ENCODE data around the gene R3HDML.

Gene R3HDML

GRCh38 chr20:44354979-44355497 is 18.2 kb downstream of the R3HDML start:
- no peak overlapping the region for H3K9ac ChIP-seq (ENCODE audit: low read depth, low read length)
- H3K36me3 ChIP-seq (ENCODE audit: insufficient read depth, low read length): no peaks in the 10 kb centered on the region
- no peak overlapping the region for H3K4me3 ChIP-seq (ENCODE audit: low read length)
- H3K4me2 ChIP-seq (ENCODE audit: low read length): no peak overlapping the region
- no peaks in the 10 kb centered on the region for H3K4me1 ChIP-seq (ENCODE audit: control insufficient read depth, insufficient read depth, low read length)
- peaks cover 69% of the 10 kb centered on the region for H3K27me3 ChIP-seq (ENCODE audit: control insufficient read depth, insufficient read depth, low read length)
- H3K9me3 ChIP-seq (replicated peaks; ENCODE audit: low read length): no peaks in the 10 kb centered on the region

GRCh38 chr20:44355498-44356352 is 18.9 kb downstream of the R3HDML start, which contains the start of gene HNF4A:
Gene HNF4A, plus strand, starts transcription at chr20:44355699. Its CDS starts 106 bp downstream, at chr20:44355805.
- H3K36me3 ChIP-seq (ENCODE audit: insufficient read depth, low read length): no peaks in the 10 kb centered on the region
- H3K4me2 ChIP-seq (ENCODE audit: low read length): no peak within 1 kb of the TSS
- H3K4me3 ChIP-seq (ENCODE audit: low read length): no peak within 1 kb of the TSS
- no peaks in the 10 kb centered on the region for H3K4me1 ChIP-seq (ENCODE audit: control insufficient read depth, insufficient read depth, low read length)
- H3K9me3 ChIP-seq (replicated peaks; ENCODE audit: low read length): no peaks in the 10 kb centered on the region
- H3K27me3 ChIP-seq (ENCODE audit: control insufficient read depth, insufficient read depth, low read length): peaks cover 69% of the 10 kb centered on the region
- H3K9ac ChIP-seq (ENCODE audit: low read depth, low read length): no peak within 1 kb of the TSS

GRCh38 chr20:44356353-44356723 is 19.5 kb downstream of the R3HDML start:
- Histone ChIP-seq H3K27me3 (ENCODE audit: control insufficient read depth, insufficient read depth, low read length) (peaks cover 71% of the 10 kb centered on the region), H3K36me3 (ENCODE audit: insufficient read depth, low read length) (no peaks in the 10 kb centered on the region), H3K4me3 (ENCODE audit: low read length) (no peak overlapping the region), H3K4me2 (ENCODE audit: low read length) (no peak overlapping the region), H3K9me3 (replicated peaks; ENCODE audit: low read length) (no peaks in the 10 kb centered on the region), H3K9ac (ENCODE audit: low read depth, low read length) (no peak overlapping the region), H3K4me1 (ENCODE audit: control insufficient read depth, insufficient read depth, low read length) (no peaks in the 10 kb centered on the region)

DNA sequence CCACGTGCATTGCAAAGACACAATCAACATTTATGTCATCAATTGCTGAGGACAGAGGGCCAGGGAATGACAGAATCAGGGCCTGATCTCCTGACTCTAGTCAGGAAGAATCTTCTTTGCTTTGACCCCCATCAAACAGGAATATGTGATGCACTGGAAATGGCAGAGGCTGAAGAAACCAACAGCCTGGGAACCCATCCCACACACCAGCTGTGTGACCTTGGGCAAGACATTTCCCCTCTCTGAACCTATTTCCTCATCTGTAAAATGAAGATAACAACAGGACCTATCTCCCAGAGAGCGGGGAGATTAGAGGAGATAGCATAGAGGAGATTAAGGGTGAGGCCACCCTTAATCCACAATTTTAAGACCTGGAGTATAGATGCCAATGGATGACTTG is 20.2 kb downstream of the R3HDML start:
- Histone ChIP-seq H3K9ac (ENCODE audit: low read depth, low read length) (no peak overlapping the region), H3K4me3 (ENCODE audit: low read length) (no peak overlapping the region), H3K27me3 (ENCODE audit: control insufficient read depth, insufficient read depth, low read length) (peaks cover 74% of the 10 kb centered on the region), H3K4me1 (ENCODE audit: control insufficient read depth, insufficient read depth, low read length) (no peaks in the 10 kb centered on the region), H3K4me2 (ENCODE audit: low read length) (no peak overlapping the region), H3K36me3 (ENCODE audit: insufficient read depth, low read length) (no peaks in the 10 kb centered on the region), H3K9me3 (replicated peaks; ENCODE audit: low read length) (no peaks in the 10 kb centered on the region)

GRCh38 chr20:44357555-44358125 is 20.8 kb downstream of the R3HDML start:
- H3K4me2 ChIP-seq (ENCODE audit: low read length): no peak overlapping the region
- H3K9ac ChIP-seq (ENCODE audit: low read depth, low read length): no peak overlapping the region
- H3K36me3 ChIP-seq (ENCODE audit: insufficient read depth, low read length): no peaks in the 10 kb centered on the region
- H3K4me3 ChIP-seq (ENCODE audit: low read length): no peak overlapping the region
- no peaks in the 10 kb centered on the region for H3K4me1 ChIP-seq (ENCODE audit: control insufficient read depth, insufficient read depth, low read length)
- no peaks in the 10 kb centered on the region for H3K9me3 ChIP-seq (replicated peaks; ENCODE audit: low read length)
- H3K27me3 ChIP-seq (ENCODE audit: control insufficient read depth, insufficient read depth, low read length): peaks cover 71% of the 10 kb centered on the region

- no peak overlapping the region for H3K9ac ChIP-seq (ENCODE audit: low read depth, low read length)
- no peak overlapping the region for H3K4me3 ChIP-seq (ENCODE audit: low read length)
- no peaks in the 10 kb centered on the region for H3K36me3 ChIP-seq (ENCODE audit: insufficient read depth, low read length)
- no peak overlapping the region for H3K4me2 ChIP-seq (ENCODE audit: low read length)
- H3K9me3 ChIP-seq (replicated peaks; ENCODE audit: low read length): no peaks in the 10 kb centered on the region
- no peaks in the 10 kb centered on the region for H3K4me1 ChIP-seq (ENCODE audit: control insufficient read depth, insufficient read depth, low read length)
- peaks cover 75% of the 10 kb centered on the region for H3K27me3 ChIP-seq (ENCODE audit: control insufficient read depth, insufficient read depth, low read length)
These were observed 21.9 kb downstream of the R3HDML start for GRCh38 chr20:44358776-44359175.

GRCh38 chr20:44360221-44360620 is 23.4 kb downstream of the R3HDML start:
- H3K9ac ChIP-seq (ENCODE audit: low read depth, low read length): no peak overlapping the region
- no peaks in the 10 kb centered on the region for H3K9me3 ChIP-seq (replicated peaks; ENCODE audit: low read length)
- no peaks in the 10 kb centered on the region for H3K36me3 ChIP-seq (ENCODE audit: insufficient read depth, low read length)
- no peak overlapping the region for H3K4me3 ChIP-seq (ENCODE audit: low read length)
- no peak overlapping the region for H3K4me2 ChIP-seq (ENCODE audit: low read length)
- H3K27me3 ChIP-seq (ENCODE audit: control insufficient read depth, insufficient read depth, low read length): peaks cover 67% of the 10 kb centered on the region
- H3K4me1 ChIP-seq (ENCODE audit: control insufficient read depth, insufficient read depth, low read length): no peaks in the 10 kb centered on the region

DNA sequence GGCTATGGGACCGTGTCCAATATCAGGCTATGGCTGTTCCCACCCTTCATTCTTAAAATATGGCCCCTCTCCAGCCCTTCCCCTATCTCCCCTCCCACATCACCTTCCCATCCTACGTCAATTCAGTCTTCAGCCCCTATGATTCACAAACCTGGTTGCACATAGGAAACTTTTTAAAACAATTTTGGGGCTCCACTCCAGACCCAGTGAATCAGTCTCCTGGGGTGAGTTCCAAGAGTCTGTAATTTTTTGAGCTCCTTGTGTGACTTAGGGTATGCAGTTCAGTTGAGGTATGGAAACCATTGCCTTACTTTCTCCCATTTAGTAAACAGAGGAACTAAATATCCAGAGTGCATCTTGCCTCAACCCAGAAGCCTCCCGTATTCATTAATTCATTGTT is 24.2 kb downstream of the R3HDML start:
- Histone ChIP-seq H3K4me3 (ENCODE audit: low read length) (no peak overlapping the region), H3K9me3 (replicated peaks; ENCODE audit: low read length) (no peaks in the 10 kb centered on the region), H3K9ac (ENCODE audit: low read depth, low read length) (no peak overlapping the region), H3K4me2 (ENCODE audit: low read length) (no peak overlapping the region), H3K4me1 (ENCODE audit: control insufficient read depth, insufficient read depth, low read length) (no peaks in the 10 kb centered on the region), H3K36me3 (ENCODE audit: insufficient read depth, low read length) (no peaks in the 10 kb centered on the region), H3K27me3 (ENCODE audit: control insufficient read depth, insufficient read depth, low read length) (peaks cover 59% of the 10 kb centered on the region)

- no peak overlapping the region for H3K4me3 ChIP-seq (ENCODE audit: low read length)
- H3K4me2 ChIP-seq (ENCODE audit: low read length): no peak overlapping the region
- no peak overlapping the region for H3K9ac ChIP-seq (ENCODE audit: low read depth, low read length)
- no peaks in the 10 kb centered on the region for H3K36me3 ChIP-seq (ENCODE audit: insufficient read depth, low read length)
- peaks cover 45% of the 10 kb centered on the region for H3K27me3 ChIP-seq (ENCODE audit: control insufficient read depth, insufficient read depth, low read length)
- H3K9me3 ChIP-seq (replicated peaks; ENCODE audit: low read length): no peaks in the 10 kb centered on the region
- no peaks in the 10 kb centered on the region for H3K4me1 ChIP-seq (ENCODE audit: control insufficient read depth, insufficient read depth, low read length)
These were observed 25.7 kb downstream of the R3HDML start for GRCh38 chr20:44362466-44362940.

- Histone ChIP-seq H3K9ac (ENCODE audit: low read depth, low read length) (no peak overlapping the region), H3K9me3 (replicated peaks; ENCODE audit: low read length) (no peaks in the 10 kb centered on the region), H3K4me2 (ENCODE audit: low read length) (no peak overlapping the region), H3K36me3 (ENCODE audit: insufficient read depth, low read length) (no peaks in the 10 kb centered on the region), H3K4me3 (ENCODE audit: low read length) (no peak overlapping the region), H3K4me1 (ENCODE audit: control insufficient read depth, insufficient read depth, low read length) (no peaks in the 10 kb centered on the region), H3K27me3 (ENCODE audit: control insufficient read depth, insufficient read depth, low read length) (peaks cover 32% of the 10 kb centered on the region)
These were observed 27.2 kb downstream of the R3HDML start for GRCh38 chr20:44364068-44364467.

DNA sequence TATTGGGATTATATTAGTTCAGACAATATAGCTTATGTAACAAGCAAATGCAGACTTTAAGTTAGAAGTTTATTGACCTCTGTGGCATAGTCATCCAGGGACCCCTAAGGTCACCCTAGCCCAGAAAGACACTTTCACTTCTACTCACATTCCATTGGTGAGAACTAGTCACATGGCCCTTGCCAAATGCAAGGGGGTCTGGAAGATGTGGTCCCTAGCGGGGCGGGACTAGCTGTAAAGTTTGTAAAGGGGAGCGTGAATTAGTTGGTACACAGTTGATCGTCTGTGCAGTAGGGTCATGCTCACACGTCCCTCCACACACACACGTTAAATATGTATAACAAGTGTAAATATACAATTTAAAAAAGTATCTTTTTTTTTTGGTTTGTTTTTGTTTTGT is 27.9 kb downstream of the R3HDML start:
- peaks cover 25% of the 10 kb centered on the region for H3K27me3 ChIP-seq (ENCODE audit: control insufficient read depth, insufficient read depth, low read length)
- no peak overlapping the region for H3K4me2 ChIP-seq (ENCODE audit: low read length)
- H3K4me3 ChIP-seq (ENCODE audit: low read length): no peak overlapping the region
- no peaks in the 10 kb centered on the region for H3K9me3 ChIP-seq (replicated peaks; ENCODE audit: low read length)
- no peaks in the 10 kb centered on the region for H3K4me1 ChIP-seq (ENCODE audit: control insufficient read depth, insufficient read depth, low read length)
- no peaks in the 10 kb centered on the region for H3K36me3 ChIP-seq (ENCODE audit: insufficient read depth, low read length)
- H3K9ac ChIP-seq (ENCODE audit: low read depth, low read length): no peak overlapping the region
